SK-N-SH treated with all-trans-retinoic acid at 6 μM for 48 hours (cell line): ENCODE results near the gene SLC38A9.

Source experiments
- ATAC-seq: fragments of 200-7000 bp; cut with Tn5 transposase; 3 replicates; pipeline ENCODE4 v1.9.1; 2020; ENCODE audit warnings: mild to moderate bottlenecking, moderate library complexity
- ARNTL ChIP-seq: fragments of 450-650 bp; formaldehyde crosslinking; IDR thresholded peaks from 2 replicates; pipeline ENCODE4 v1.5.0; 2020; ENCODE audit warnings: low read depth, mild to moderate bottlenecking, moderate library complexity, borderline replicate concordance
- BACH2 ChIP-seq: fragments of 250-450 bp; sonication (Bioruptor Pico); IDR thresholded peaks from 2 replicates; pipeline ENCODE4 v1.9.0; 2021; ENCODE audit warnings: mild to moderate bottlenecking, borderline replicate concordance
- ESRRG ChIP-seq: fragments of 250-450 bp; sonication (Bioruptor Pico); IDR thresholded peaks from 2 replicates; pipeline ENCODE4 v1.6.1; 2021; ENCODE audit warnings: mild to moderate bottlenecking
- GLIS3 ChIP-seq: fragments of 250-450 bp; sonication (Bioruptor Pico); IDR thresholded peaks from 2 replicates; pipeline ENCODE4 v1.5.0; 2020; ENCODE audit warnings: mild to moderate bottlenecking, moderate library complexity
- ISL1 ChIP-seq: fragments of 250-450 bp; sonication (Bioruptor Pico); IDR thresholded peaks from 2 replicates; pipeline ENCODE4 v2.1.2; 2022; ENCODE audit warnings: mild to moderate bottlenecking, moderate library complexity
- OSR1 ChIP-seq: fragments of 250-450 bp; sonication (Bioruptor Pico); IDR thresholded peaks from 2 replicates; pipeline ENCODE4 v1.8.0; 2022; ENCODE audit warnings: moderate library complexity, mild to moderate bottlenecking, inconsistent platforms
- PPARA ChIP-seq: fragments of 250-450 bp; sonication (Bioruptor Pico); IDR thresholded peaks from 2 replicates; pipeline ENCODE4 v1.5.0; 2020; ENCODE audit warnings: mild to moderate bottlenecking, borderline replicate concordance
- RARB ChIP-seq: fragments of 250-450 bp; sonication (Bioruptor Pico); IDR thresholded peaks from 2 replicates; pipeline ENCODE4 v1.8.0; 2021; ENCODE audit warnings: mild to moderate bottlenecking, moderate library complexity
- SNAI2 ChIP-seq: fragments of 250-450 bp; sonication (Bioruptor Pico); IDR thresholded peaks from 2 replicates; pipeline ENCODE4 v1.5.0; 2020; ENCODE audit warnings: mild to moderate bottlenecking, moderate library complexity
- TCF4 ChIP-seq: fragments of 250-450 bp; sonication (Bioruptor Pico); IDR thresholded peaks from 2 replicates; pipeline ENCODE4 v1.8.0; 2021; ENCODE audit warnings: mild to moderate bottlenecking, moderate library complexity, borderline replicate concordance
- TOX ChIP-seq: fragments of 250-450 bp; sonication (Bioruptor Pico); IDR thresholded peaks from 2 replicates; pipeline ENCODE4 v1.8.0; 2021; ENCODE audit warnings: mild to moderate bottlenecking, moderate library complexity, borderline replicate concordance
- ZC3H10 ChIP-seq: fragments of 250-450 bp; sonication (Bioruptor Pico); IDR thresholded peaks from 2 replicates; pipeline ENCODE4 v1.5.1; 2021; ENCODE audit warnings: mild to moderate bottlenecking, moderate library complexity
- ZFP3 ChIP-seq: fragments of 250-450 bp; sonication (Bioruptor Pico); IDR thresholded peaks from 2 replicates; pipeline ENCODE4 v1.5.0; 2020; ENCODE audit warnings: mild to moderate bottlenecking, moderate library complexity
- ZFP30 ChIP-seq: fragments of 450-650 bp; formaldehyde crosslinking; IDR thresholded peaks from 2 replicates; pipeline ENCODE4 v1.5.0; 2022; ENCODE audit warnings: mild to moderate bottlenecking, moderate library complexity
- ZNF565 ChIP-seq: fragments of 450-650 bp; formaldehyde crosslinking; conservative IDR thresholded peaks from 2 replicates; pipeline ENCODE4 v1.5.0; 2020; ENCODE audit warnings: low read depth, mild to moderate bottlenecking, moderate library complexity
- ZNF70 ChIP-seq: fragments of 450-650 bp; formaldehyde crosslinking; IDR thresholded peaks from 2 replicates; pipeline ENCODE4 v1.5.0; 2020; ENCODE audit warnings: mild to moderate bottlenecking, moderate library complexity
- ZNF8 ChIP-seq: fragments of 450-650 bp; formaldehyde crosslinking; IDR thresholded peaks from 2 replicates; pipeline ENCODE4 v1.5.0; 2020; ENCODE audit warnings: mild to moderate bottlenecking, moderate library complexity
- TF ChIP-seq, protein P1 (sequence below): fragments of 250-450 bp; sonication (Bioruptor Pico); IDR thresholded peaks from 2 replicates; pipeline ENCODE4 v1.5.1; 2020; ENCODE audit warnings: low read depth, mild to moderate bottlenecking, moderate library complexity
- TF ChIP-seq, protein P2 (sequence below): fragments of 250-450 bp; sonication (Bioruptor Pico); IDR thresholded peaks from 2 replicates; pipeline ENCODE4 v1.5.1; 2021; ENCODE audit warnings: mild to moderate bottlenecking, moderate library complexity
- TF ChIP-seq, protein P3 (sequence below): fragments of 250-450 bp; sonication (Bioruptor Pico); IDR thresholded peaks from 2 replicates; pipeline ENCODE4 v1.8.0; 2020; ENCODE audit warnings: mild to moderate bottlenecking, moderate library complexity, borderline replicate concordance

The SLC38A9 gene

DNA sequence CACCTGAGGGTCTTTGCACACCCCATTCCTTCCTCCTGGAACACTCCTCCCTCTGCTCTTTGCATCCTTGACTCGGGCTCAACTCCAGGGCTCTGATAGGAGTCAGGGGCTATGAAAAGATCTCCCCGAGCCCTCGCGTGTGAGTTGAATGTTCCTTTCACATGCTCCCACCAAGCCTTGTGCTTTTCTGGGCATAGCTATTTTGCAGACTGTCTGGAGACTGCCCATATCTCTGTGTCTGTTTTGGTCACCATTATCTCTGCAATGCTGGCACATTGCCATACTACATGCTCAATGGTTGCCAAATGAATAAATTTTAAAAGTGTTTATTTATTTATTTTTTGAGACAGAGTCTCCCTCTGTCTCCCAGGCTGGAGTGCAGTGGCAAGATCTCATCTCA lies 120.4 kb downstream of the SLC38A9 start:
- TF ChIP-seq OSR1 (no peak), TCF4 (no peak), PPARA (CRISPR knock-in tag) (no peak)
- TF ChIP-seq, protein P1, sequence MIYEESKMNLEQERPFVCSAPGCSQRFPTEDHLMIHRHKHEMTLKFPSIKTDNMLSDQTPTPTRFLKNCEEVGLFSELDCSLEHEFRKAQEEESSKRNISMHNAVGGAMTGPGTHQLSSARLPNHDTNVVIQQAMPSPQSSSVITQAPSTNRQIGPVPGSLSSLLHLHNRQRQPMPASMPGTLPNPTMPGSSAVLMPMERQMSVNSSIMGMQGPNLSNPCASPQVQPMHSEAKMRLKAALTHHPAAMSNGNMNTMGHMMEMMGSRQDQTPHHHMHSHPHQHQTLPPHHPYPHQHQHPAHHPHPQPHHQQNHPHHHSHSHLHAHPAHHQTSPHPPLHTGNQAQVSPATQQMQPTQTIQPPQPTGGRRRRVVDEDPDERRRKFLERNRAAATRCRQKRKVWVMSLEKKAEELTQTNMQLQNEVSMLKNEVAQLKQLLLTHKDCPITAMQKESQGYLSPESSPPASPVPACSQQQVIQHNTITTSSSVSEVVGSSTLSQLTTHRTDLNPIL, result no peak
- TF ChIP-seq, protein P2, sequence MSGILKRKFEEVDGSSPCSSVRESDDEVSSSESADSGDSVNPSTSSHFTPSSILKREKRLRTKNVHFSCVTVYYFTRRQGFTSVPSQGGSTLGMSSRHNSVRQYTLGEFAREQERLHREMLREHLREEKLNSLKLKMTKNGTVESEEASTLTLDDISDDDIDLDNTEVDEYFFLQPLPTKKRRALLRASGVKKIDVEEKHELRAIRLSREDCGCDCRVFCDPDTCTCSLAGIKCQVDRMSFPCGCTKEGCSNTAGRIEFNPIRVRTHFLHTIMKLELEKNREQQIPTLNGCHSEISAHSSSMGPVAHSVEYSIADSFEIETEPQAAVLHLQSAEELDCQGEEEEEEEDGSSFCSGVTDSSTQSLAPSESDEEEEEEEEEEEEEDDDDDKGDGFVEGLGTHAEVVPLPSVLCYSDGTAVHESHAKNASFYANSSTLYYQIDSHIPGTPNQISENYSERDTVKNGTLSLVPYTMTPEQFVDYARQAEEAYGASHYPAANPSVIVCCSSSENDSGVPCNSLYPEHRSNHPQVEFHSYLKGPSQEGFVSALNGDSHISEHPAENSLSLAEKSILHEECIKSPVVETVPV (CRISPR knock-in tag), result no peak
- ATAC-seq, result no peak

DNA sequence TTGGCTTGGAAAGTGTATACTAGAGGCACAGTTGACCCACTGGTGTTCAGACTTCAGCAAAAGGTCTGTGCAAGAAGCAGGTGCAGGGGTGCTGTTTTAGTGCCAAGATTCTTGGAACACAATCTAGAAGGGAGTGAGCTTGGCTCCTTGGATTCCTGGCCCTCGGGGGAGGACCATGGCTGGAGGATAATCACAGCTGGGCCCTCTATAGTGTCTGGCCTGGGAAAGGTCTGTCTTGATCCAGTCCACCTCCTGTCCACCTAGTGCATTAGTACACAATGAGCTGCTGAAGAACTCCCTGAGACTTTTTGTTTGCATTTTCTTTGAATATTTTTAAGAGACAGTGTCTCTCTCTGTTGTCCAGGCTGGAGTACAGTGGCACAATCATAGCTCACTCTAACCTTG lies 126.9 kb downstream of the SLC38A9 start:
- no peak for TF ChIP-seq PPARA (CRISPR knock-in tag)
- no peak for TF ChIP-seq SNAI2 (CRISPR knock-in tag)
- TF ChIP-seq ZC3H10 (CRISPR knock-in tag), result no peak
- no peak for TF ChIP-seq RARB (CRISPR knock-in tag)
- no peak for TF ChIP-seq ESRRG
- no peak for TF ChIP-seq ZFP3 (CRISPR knock-in tag)
- TF ChIP-seq ISL1, result no peak
- no peak for TF ChIP-seq BACH2 (CRISPR knock-in tag)
- TF ChIP-seq GLIS3, result no peak
- TF ChIP-seq, protein P3, sequence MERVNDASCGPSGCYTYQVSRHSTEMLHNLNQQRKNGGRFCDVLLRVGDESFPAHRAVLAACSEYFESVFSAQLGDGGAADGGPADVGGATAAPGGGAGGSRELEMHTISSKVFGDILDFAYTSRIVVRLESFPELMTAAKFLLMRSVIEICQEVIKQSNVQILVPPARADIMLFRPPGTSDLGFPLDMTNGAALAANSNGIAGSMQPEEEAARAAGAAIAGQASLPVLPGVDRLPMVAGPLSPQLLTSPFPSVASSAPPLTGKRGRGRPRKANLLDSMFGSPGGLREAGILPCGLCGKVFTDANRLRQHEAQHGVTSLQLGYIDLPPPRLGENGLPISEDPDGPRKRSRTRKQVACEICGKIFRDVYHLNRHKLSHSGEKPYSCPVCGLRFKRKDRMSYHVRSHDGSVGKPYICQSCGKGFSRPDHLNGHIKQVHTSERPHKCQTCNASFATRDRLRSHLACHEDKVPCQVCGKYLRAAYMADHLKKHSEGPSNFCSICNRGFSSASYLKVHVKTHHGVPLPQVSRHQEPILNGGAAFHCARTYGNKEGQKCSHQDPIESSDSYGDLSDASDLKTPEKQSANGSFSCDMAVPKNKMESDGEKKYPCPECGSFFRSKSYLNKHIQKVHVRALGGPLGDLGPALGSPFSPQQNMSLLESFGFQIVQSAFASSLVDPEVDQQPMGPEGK (CRISPR knock-in tag), result no peak
- TF ChIP-seq ZNF70 (CRISPR knock-in tag), result no peak
- no peak for TF ChIP-seq ZFP30 (CRISPR knock-in tag)
- no peak for TF ChIP-seq TCF4
- TF ChIP-seq, all 23 proteins: peak for 0
- ATAC-seq, result no peak

DNA sequence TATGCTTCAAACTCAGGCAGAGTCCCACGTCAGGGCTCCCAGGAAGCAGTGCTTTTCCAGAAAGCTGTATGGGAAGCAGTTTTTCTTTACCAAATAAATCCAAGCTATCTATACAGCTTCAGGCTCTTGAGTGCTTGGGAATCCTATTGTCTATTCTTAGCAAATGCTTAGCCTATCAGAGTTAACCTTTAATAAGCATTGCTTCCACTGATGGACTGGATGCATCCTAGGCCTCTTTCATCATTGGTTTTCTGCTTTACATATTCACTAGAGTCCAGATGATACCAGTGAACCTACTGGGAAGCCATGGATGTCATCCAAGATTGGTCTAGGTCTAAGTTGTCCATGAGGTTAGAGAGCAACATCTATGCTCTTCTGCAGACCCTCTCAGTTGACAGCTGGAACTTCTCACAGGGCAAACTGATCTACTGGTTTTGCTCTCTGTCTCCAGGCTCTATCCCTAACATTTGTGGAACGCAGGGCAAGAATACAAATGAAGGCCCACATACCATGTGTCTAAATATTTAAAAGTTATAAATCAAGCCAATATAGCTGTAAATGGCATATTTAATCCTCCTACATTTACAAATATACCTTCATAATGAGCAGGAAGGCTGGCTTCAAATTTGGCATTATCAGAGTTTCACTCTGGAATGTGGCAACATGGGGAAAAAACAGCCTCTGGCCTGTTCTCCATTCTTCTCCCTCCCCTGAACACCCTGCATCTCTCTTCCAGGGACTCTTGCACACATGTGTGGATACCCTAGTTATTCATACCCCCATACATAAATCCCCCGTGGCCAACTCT lies 127.5 kb downstream of the SLC38A9 start:
- no peak for TF ChIP-seq SNAI2 (CRISPR knock-in tag)
- TF ChIP-seq OSR1, result no peak
- no peak for ATAC-seq

DNA sequence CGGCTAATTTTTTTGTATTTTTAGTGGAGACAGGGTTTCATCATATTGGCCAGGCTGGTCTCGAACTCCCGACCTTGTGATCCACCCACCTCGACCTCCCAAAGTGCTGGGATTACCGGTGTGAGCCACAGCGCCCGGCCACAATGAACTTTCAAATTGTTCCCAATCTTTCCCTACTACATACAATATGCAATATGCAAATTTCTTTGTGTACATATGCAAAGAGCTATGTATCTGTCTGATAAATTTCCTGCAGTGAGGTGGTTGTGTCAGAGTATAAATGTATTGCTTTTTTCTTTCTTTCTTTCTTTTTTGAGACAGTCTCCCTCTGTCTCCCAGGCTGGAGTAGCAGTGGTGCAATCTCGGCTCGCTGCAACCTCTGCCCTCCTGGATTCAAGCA lies 128.5 kb downstream of the SLC38A9 start:
- TF ChIP-seq ARNTL (CRISPR knock-in tag), result no peak
- TF ChIP-seq ZNF8 (CRISPR knock-in tag), result no peak
- no peak for TF ChIP-seq ZNF70 (CRISPR knock-in tag)
- TF ChIP-seq RARB (CRISPR knock-in tag), result no peak
- TF ChIP-seq, protein P1, result no peak
- TF ChIP-seq, protein P2 (CRISPR knock-in tag), result no peak
- ATAC-seq, result no peak

DNA sequence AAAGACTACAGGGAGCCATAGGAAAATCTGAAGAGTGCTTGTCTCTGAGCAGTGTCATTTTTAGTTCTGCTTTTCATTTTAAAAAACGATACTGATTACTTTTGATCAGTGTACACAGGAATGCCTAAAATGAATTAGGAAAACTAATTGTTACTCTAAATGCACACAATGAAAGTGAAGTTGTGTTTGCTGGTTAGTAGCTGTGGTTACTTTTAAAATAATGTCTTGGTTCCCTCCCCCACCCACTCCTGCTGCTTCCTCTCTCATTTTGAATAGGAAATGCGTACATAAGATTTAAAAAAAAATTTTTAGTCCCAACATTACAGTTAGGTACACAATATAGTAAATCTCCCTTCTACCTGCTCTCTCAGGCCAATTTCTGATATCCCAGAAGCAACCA lies 129.9 kb downstream of the SLC38A9 start:
- no peak for ATAC-seq
- TF ChIP-seq ZNF70 (CRISPR knock-in tag) (no peak), PPARA (CRISPR knock-in tag) (no peak), RARB (CRISPR knock-in tag) (no peak), ESRRG (no peak), BACH2 (CRISPR knock-in tag) (no peak), ZC3H10 (CRISPR knock-in tag) (no peak), TOX (CRISPR knock-in tag) (no peak), ZFP3 (CRISPR knock-in tag) (no peak), SNAI2 (CRISPR knock-in tag) (no peak), ZNF565 (CRISPR knock-in tag) (no peak)
- TF ChIP-seq, protein P3 (CRISPR knock-in tag), result no peak
